Measurements from ENCODE around the gene ZBTB22.
"Not testable (repeated sequence)": the region's sequence is repeated elsewhere in the genome, so short reads cannot be mapped to it uniquely, and the experiment has no call there.

The ZBTB22 gene, protein sequence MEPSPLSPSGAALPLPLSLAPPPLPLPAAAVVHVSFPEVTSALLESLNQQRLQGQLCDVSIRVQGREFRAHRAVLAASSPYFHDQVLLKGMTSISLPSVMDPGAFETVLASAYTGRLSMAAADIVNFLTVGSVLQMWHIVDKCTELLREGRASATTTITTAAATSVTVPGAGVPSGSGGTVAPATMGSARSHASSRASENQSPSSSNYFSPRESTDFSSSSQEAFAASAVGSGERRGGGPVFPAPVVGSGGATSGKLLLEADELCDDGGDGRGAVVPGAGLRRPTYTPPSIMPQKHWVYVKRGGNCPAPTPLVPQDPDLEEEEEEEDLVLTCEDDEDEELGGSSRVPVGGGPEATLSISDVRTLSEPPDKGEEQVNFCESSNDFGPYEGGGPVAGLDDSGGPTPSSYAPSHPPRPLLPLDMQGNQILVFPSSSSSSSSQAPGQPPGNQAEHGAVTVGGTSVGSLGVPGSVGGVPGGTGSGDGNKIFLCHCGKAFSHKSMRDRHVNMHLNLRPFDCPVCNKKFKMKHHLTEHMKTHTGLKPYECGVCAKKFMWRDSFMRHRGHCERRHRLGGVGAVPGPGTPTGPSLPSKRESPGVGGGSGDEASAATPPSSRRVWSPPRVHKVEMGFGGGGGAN

DNA sequence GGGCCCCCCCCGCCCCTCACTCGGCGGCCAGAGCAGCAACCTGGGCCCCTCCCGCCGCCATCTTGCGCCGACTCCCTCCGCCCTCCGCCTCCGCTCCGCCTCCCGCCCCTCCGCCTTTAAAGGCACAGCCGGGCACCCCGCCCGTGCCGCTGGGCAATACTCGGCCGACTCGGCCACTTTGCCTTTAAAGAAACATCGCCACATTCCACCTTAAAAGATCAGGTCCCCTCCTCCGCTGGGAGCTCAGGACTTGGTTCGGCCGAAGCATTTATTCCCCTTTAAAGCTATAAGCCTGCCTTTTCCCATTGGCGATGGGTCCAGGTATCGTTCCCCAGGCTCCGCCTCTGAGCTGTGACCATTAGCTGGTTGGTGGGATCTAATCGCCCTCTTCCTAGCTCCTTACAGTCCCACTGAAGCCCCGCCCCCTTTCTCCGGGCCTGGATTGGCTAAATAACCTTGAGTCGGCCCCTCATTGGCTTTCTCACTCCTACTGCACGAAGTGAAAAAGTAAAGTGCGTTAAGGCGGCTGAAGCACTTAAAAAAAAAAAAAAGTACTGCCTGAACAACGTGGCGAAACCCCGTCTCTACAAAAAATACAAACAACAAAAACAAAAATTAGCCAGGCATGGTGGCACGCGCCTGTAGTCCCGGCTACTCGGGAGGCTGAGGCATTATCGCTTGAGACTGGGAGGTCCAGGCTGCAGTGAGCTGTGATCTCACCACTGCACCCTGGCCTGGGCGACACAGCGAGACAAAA lies at the start of gene ZBTB22:
ZBTB22 (minus strand) TSS at position 76 of the 757 bp plus-strand sequence. CDS start 828 bp downstream, outside the sequence.
- DNase-seq, result peak; percentile 100

DNA sequence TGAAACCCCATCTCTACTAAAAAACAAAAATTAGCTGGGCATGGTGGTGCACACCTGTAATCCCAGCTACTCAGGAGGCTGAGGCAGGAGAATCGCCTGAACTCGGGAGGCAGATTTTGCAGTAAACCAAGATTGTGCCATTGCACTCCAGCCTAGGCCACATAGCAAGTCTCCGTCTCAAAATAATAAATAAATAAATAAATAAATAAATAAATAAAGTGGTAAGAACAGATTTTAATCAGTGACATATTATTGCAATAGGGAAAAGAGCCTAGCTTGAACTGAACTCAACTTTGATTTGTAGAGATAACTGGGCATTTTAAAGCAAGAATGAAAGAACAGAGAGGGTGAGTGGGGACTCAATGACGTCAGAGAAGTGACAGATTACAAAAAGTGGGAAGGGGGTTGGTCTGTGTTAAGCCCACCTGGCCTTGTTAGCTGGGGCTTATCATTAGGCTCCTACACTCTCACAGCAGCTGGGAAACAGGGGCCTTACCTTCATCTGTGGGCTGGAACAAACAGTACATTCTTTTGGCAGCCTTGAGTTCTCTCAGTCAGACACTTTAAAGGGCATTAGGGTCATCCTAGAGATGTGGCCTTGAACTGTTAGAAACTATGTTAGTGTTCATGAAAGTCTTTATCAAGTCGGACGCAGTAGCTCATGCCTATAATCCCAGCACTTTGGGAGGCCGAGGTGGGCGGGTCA lies 49.6 kb upstream of the ZBTB22 start:
- DNase-seq, result no peak

DNA sequence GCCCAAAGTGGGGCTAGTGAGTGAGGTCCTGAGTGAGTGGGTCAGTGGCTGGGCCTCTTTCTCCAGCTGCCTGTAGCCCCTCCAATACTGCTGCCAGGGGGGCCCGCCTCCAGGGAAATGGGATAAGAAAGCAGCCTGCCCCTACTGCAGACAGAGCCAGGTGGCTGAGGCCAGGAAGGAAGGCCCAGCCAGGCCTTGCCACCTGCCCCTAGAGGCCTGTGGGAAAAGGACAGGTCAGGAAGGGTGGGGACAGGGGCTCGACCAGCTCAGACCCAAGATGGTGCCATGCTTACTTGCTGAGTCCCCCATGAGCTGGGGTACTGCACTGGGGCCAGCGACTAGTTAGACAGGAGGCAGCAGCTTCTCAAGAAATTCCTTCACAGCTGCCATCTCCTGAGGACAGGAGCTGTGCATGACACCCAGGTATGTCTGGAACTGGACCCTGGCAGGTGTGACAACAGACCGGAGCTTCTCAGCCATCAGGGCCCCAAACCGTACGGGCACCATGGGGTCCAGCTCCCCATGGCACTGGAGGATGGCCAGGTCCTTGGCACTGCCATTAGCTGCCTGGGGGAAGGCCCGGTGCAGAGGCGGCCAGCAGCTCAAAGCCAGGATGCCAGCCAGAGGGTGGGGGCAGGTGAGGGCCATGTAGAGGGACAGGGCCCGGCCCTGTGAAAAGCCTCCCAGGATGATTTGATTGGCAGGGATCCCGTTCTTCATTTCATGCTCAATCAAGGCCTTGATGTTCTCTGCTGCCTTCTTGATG lies 47.8 kb upstream of the ZBTB22 start:
- peak; percentile 52 for DNase-seq

DNA sequence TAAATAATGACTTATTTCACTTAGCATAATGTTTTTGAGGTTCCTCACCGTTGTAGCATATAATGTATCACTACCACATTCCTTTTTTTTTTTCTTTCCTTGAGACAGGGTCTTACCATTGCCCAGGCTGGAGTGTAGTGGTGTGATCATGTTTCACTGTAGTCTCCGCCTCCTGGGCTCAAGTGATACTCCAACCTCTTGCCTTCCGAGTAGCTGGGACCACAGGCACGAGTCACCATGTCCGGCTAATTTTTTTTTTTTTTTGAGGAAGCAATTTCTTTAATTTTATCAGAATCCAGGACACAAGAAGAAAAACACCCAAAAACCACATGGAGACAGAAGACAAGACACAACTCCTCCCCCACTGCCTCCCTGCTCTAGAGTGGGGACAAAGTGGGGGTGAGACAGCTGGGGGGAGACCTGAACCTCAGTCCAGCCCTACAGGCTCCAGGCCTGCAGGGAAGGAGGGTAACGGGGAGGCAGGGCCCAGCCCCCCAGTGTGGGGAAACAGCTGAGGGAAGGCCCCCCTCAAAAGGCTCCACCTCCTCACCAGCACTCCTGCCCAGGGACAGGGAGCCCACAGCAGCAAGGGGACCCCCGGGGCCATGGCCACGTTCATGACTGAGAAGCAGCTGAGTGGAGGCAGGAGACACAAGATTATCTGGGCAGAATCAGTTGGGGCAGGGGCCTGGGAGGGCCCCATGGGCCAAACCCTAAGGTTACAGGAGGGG lies 47.1 kb upstream of the ZBTB22 start:
- peak; percentile 95 for DNase-seq

DNA sequence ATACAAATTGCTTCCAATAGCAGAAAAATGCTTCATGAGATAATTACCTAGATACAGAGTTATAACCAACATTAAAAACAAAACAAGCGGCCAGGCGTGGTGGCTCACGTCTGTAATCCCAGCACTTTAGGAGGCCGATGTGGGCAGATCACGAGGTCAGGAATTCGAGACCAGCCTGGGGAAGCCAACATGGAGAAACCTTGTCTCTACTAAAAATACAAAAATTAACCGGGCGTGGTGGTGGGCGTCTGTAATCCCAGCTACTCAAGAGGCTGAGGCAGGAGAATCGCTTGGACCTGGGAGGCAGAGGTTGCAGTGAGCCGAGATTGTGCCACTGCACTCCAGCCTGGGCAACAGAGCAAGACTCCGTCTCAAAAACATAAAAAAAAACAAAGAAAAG lies 45.9 kb upstream of the ZBTB22 start:
- not testable (repeated sequence) for DNase-seq

DNA sequence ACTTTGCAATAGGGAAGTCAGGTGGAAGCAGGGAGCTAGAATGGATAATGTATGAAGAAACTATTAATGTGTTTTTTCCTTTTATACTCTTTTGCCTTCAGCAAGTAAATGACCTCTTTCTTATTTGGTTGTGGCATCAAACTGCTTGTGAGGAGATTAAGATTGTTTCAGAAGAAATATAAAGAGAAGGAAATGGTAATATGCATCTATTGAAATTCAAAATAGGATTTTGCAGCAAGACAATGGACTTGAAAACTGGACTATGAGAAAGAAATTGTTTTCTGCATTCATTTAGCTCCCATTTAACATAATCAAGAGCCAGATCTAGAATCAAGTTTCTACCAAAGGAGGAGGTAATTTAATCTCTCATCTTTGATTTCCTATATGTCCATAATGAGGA lies 41.8 kb upstream of the ZBTB22 start:
- DNase-seq, result no peak

DNA sequence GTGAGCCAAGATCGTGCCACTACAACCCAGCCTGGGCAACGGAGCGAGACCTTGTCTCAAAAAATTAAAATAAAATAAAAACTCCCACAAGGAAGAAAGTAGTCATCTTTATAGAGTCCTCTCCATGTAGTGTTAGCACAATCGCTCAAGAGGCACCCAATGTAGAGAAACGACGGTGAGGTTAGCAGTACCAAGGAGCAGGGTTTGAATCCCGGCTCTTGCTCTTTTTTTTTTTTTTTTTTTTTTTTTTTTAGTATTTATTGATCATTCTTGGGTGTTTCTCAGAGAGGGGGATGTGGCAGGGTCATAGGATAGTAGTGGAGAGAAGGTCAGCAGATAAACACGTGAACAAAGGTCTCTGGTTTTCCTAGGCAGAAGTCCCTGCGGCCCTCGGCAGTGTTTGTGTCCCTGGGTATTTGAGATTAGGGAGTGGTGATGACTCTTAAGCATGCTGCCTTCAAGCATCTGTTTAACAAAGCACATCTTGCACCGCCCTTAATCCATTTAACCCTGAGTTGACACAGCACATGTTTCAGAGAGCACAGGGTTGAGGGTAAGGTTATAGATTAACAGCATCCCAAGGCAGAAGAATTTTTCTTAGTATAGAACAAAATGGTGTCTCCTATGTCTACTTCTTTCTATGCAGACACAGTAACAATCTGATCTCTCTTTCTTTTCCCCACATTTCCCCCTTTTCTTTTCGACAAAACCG lies 39.8 kb upstream of the ZBTB22 start:
- DNase-seq, result not testable (repeated sequence)

DNA sequence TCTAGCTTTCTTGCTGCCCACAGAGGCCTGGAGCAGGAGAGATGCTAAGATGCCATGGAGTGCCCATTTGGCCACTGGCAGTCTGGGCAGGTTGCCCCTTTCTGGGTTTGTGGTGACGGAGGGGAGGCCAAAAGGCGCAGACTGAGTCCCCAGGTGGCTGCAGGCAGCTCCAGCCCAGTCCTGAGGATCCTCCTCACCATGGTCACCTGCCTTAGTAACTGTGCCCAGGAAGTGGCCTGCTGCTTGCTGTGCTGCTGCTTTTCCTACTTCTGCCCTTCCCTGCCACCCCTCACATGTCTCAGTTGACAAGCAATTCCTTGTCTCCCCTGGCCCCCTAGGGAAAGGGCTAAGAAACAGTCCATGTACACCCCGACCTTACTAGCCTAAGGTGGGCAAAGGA lies 38.8 kb upstream of the ZBTB22 start:
- DNase-seq, result no peak

DNA sequence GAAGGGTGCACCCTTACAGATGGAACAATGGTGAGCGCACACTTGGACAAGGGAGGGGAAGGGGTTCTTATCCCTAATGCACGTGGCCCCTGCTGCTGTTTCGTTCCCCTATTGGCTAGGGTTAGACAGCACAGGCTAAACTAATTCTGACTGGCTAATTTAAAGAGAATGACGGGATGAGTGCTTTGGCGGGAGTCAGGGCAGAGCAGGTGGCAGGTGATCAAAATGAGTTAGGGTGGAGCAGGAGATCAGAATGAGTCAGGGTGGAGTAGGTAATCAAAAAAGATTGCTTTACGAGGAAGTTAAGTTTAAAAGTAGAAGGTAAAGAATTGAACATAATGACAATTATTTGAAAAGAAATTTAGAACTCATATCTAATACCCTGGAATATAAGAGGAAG lies 38.3 kb upstream of the ZBTB22 start:
- not testable (repeated sequence) for DNase-seq

DNA sequence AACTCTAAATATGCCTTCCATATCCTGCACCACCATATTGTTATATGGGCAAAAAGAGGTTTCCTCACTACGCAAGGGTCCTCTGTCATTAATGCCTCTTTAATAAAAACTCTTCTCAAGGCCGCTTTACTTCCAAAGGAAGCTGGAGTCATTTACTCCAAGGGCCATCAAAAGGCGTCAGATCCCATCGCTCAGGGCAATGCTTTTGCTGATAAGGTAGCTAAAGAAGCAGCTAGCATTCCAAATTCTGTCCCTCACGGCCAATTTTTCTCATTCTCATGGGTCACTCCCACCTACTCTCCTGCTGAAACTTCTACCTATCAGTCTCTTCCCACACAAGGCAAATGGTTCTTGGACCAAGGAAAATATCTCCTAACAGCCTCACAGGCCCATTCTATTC lies 30.3 kb upstream of the ZBTB22 start:
- no peak for DNase-seq

DNA sequence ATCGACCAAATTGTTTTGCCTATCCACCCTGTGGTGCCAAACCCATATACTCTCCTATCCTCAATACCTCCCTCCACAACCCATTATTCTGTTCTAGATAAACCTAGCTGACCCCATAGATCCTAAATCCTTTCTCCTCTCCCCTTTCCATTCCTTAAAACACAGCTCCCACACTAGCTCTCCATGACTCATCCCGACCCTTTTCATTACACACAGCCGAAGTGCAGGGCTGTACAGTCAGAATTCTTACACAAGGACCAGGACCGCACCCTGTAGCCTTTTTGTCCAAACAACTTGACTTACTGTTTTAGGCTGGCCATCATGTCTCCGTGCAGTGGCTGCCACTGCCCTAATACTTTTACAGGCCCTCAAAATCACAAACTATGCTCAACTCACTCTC lies 29.4 kb upstream of the ZBTB22 start:
- not testable (repeated sequence) for DNase-seq

DNA sequence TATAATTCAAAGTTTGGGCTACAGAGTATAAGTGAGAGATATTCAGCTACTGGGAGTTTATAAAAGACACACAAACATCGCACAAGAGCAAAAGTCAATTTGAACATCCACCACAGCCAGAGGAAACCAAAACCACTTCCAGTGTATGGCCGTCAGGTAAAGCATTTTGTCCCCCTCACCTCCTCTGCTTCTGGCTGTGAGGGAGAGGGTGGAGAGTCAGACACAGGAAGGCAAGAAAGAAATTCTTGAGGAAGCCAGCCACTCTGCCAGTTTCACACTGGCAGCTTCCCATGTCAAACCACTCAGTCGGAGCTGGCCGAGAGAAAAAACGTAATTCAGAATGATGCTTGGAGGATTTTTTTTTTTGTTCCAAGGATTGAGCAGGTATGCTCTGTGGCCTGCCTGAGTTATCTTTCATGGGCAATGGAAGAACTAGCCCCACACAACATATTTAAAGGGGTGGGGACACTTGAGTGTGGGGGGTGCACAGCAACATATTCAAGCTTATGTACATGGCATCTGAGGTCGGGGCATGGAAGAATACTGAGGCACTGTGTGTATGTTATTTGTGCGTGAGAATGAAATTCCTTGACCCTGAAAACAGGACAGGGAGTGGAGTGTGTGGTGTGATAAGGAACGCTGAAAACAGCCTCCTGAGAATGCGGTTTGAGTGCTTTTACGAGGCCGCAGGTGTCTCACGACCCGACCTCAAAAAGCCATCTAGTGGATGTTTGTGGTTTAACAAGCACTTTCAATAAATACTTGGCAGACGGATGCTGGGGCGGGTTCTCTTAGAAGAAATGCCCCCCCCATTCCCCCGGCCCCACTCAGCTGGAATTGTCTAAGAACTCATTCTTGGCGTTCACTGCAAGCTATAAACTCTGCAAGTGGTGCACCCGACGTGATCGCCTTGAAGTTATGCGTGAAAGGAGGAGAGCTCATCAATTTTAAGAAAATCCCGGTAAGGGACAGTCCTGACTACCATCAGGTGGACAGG lies 27.5 kb upstream of the ZBTB22 start:
- DNase-seq, result peak; percentile 94

DNA sequence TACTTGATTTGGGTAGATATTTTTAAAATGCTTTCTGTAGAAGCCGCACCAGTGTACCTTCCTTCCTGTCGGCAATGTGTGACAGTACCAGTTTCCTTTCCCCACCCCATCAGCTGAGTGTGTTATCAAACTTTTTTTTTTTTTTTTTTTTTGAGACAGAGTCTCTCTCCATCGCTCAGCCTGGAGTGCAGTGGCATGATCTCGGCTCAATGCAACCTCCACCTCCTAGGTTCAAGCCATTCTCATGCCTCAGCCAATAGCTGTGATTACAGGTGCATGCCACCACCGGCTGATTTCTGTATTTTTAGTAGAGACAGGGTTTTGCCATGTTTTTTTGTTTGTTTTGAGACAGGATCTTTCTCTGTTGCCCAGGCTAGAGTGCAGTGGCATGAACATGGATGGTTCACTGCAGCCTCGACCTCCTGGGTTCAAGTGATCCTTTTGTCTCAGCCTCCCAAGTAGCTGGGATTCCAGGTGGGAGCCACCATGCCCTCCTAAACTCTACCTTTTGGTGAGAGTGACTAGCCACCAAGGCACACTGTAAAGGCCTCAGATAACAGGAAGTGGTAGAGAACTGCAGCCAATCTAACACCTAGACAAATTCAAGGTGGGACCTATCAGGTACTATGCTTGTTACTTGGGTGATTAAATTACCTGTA lies 26.5 kb upstream of the ZBTB22 start:
- no peak for DNase-seq

DNA sequence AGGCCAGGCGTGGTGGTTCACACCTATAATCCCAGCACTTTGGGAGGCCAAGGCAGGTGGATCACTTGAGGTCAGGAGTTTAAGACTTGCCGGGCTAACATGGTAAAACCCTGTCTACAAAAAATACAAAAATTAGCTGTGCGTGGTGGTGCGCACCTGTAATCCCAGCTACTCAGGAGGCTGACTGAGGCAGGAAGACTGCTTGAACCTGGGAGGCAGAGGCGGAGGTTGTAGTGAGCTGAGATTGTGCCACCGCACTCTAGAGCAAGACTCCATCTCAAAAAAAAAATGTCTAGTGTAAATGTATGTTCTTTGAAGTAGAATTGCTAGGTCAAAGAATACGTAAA lies 26.0 kb upstream of the ZBTB22 start:
- DNase-seq, result not testable (repeated sequence)

DNA sequence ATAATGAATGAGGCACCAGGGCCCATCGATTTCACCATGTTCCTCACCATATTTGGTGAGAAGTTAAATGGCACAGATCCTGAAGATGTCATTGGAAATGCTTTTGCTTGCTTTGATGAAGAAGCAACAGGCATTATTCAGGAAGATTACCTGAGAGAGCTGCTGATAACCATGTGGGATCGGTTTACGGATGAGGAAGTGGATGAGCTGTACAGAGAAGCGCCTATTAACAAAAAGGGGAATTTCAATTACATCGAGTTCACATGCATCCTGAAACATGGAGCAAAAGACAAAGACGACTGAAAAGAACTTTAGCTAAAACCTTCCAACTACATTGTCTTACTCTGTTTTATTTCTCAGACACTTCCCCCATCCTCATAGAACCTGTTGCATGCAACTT lies 21.6 kb upstream of the ZBTB22 start:
- no peak for DNase-seq

DNA sequence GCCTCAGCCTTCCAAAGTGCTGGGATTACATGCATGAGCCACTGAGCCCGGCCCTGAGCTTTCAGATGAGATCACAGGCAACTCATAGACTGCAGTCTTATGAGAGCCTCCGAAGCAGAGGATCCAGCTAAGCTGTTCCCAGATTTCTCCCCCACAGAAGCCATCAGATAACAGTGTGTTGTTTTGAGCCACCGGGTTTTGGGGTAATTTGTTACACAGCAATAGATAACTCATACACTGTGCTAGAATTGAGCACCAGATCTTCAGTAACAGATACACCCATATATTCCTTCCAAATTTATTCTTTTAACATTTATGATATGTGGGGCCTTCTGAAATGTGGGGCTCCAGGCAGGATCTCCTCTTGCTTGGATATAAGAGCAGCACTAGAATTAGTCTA lies 19.0 kb upstream of the ZBTB22 start:
- DNase-seq, result no peak

DNA sequence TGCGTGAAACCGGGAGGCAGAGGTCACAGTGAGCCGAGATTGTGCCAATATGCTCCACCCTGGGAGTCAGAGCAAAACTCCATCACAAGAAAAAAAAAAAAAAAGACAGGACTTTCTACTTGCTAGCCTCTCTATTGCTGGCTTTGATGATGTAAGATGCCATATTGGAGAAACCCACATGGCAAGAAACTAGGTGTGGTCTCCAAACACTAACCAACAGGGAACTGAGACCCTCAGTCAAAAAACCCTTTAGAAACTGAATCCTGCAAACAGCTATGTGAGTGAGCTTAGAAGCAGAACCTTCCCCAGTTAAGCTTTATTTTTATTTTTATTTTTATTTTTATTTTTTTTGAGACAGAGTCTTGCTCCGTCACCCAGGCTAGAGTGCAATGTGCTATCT lies 18.4 kb upstream of the ZBTB22 start:
- no peak for DNase-seq

DNA sequence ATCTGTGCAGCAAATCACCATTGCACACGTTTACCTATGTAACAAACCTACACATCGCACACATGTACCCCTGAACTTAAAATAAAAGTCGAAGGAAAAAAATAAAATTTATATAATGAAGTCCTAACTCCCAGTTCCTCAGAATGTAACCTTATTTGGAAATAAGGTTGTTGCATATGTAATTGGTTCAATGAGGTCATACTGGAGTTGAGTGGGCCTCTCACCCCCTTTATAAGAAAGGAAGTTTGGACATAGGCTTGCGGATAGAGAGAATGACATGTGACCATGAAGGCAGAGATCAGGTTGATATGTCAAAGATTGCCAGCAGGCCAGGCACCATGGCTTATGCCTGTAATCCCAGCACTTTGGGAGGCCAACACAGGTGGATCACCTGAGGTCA lies 16.1 kb upstream of the ZBTB22 start:
- no peak for DNase-seq

DNA sequence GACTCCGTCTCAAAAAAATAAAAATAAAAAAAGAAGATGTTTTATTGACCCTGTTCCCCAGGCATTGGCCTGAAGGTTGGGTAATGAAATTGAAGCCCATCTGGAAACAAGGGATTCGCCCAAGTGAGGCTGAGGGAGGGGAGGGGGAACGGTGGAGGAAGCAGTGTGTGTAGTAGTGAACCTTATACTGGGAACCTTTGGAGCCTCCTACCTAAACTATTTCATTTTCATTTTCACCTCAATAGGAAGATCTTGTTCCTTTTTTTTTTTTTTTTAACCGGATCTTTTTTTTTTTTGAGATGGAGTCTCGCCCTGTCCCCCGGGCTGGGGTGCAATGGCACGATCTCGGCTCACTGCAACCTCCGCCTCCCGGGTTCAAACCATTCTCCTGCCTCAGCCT lies 13.2 kb upstream of the ZBTB22 start:
- no peak for DNase-seq

Measured in OCI-M1 (cell line).